ENCODE measurements around the gene COMMD9.
"Not testable (repeated sequence)": the region's sequence is repeated elsewhere in the genome, so short reads cannot be mapped to it uniquely, and the experiment has no call there.

COMMD9 gene

GRCh38 chr11:36289226-36289852 is at the start of gene COMMD9:
Gene COMMD9 (minus strand): TSS chr11:36289424. CDS start chr11:36289412, 12 bp downstream.
- H3K4me1 Mint-ChIP-seq (ENCODE audit: low read depth): peaks cover 43% of the 10 kb centered on the region
- peaks cover 6% of the 10 kb centered on the region for H3K36me3 Mint-ChIP-seq (ENCODE audit: low read depth)
- peaks cover 2% of the 10 kb centered on the region for H3K27me3 Mint-ChIP-seq
- no peaks in the 10 kb centered on the region for H3K9me3 Mint-ChIP-seq
- H3K4me3 Mint-ChIP-seq: peak within 1 kb of the TSS; percentile 93
- peak within 1 kb of the TSS; percentile 91 for H3K27ac Mint-ChIP-seq
- intact Hi-C loops (cut with micrococcal nuclease): loop anchor here (1.0 kb wide), 1 partner anchor 203 kb away; no protein-coding TSS in a partner anchor

- Mint-ChIP-seq H3K36me3 (ENCODE audit: low read depth) (no peaks in the 10 kb centered on the region), H3K9me3 (no peaks in the 10 kb centered on the region), H3K27me3 (peaks cover 5% of the 10 kb centered on the region), H3K27ac (no peak overlapping the region), H3K4me1 (ENCODE audit: low read depth) (peaks cover 5% of the 10 kb centered on the region), H3K4me3 (no peak overlapping the region)
- intact Hi-C loops (cut with micrococcal nuclease): no loop called here
Observed at GRCh38 chr11:36333897-36334296, 44.7 kb upstream of the COMMD9 start.

GRCh38 chr11:36333468-36333867 is 44.2 kb upstream of the COMMD9 start:
- intact Hi-C loops (cut with micrococcal nuclease): no loop called here
- no peak overlapping the region for H3K4me3 Mint-ChIP-seq
- peaks cover 5% of the 10 kb centered on the region for H3K27me3 Mint-ChIP-seq
- H3K27ac Mint-ChIP-seq: no peak overlapping the region
- peaks cover 5% of the 10 kb centered on the region for H3K4me1 Mint-ChIP-seq (ENCODE audit: low read depth)
- H3K9me3 Mint-ChIP-seq: no peaks in the 10 kb centered on the region
- no peaks in the 10 kb centered on the region for H3K36me3 Mint-ChIP-seq (ENCODE audit: low read depth)

GRCh38 chr11:36330411-36330810 is 41.2 kb upstream of the COMMD9 start:
- Mint-ChIP-seq H3K4me1 (ENCODE audit: low read depth) (peaks cover 5% of the 10 kb centered on the region), H3K27ac (no peak overlapping the region), H3K9me3 (no peaks in the 10 kb centered on the region), H3K27me3 (peaks cover 7% of the 10 kb centered on the region), H3K4me3 (no peak overlapping the region), H3K36me3 (ENCODE audit: low read depth) (no peaks in the 10 kb centered on the region)
- intact Hi-C loops (cut with micrococcal nuclease): no loop called here

- H3K4me3 Mint-ChIP-seq: no peak overlapping the region
- H3K27me3 Mint-ChIP-seq: peaks cover 12% of the 10 kb centered on the region
- no peak overlapping the region for H3K27ac Mint-ChIP-seq
- no peaks in the 10 kb centered on the region for H3K36me3 Mint-ChIP-seq (ENCODE audit: low read depth)
- intact Hi-C loops (cut with micrococcal nuclease): no loop called here
- no peaks in the 10 kb centered on the region for H3K9me3 Mint-ChIP-seq
- peaks cover 5% of the 10 kb centered on the region for H3K4me1 Mint-ChIP-seq (ENCODE audit: low read depth)
Observed at GRCh38 chr11:36328966-36329673, 39.9 kb upstream of the COMMD9 start.

- H3K4me3 Mint-ChIP-seq: no peak overlapping the region
- peaks cover 9% of the 10 kb centered on the region for H3K27me3 Mint-ChIP-seq
Observed at GRCh38 chr11:36326524-36327419, 37.5 kb upstream of the COMMD9 start.

GRCh38 chr11:36325403-36325802 is 36.2 kb upstream of the COMMD9 start:
- H3K36me3 Mint-ChIP-seq (ENCODE audit: low read depth); H3K27me3 Mint-ChIP-seq; H3K4me3 Mint-ChIP-seq; intact Hi-C loops (cut with micrococcal nuclease); H3K9me3 Mint-ChIP-seq; H3K27ac Mint-ChIP-seq; H3K4me1 Mint-ChIP-seq (ENCODE audit: low read depth): not testable (repeated sequence)

More at GRCh38 chr11:36326524-36327419, 37.5 kb upstream of the COMMD9 start:
- no peak overlapping the region for H3K27ac Mint-ChIP-seq
- intact Hi-C loops (cut with micrococcal nuclease): no loop called here
- H3K36me3 Mint-ChIP-seq (ENCODE audit: low read depth): no peaks in the 10 kb centered on the region
- no peaks in the 10 kb centered on the region for H3K4me1 Mint-ChIP-seq (ENCODE audit: low read depth)
- H3K9me3 Mint-ChIP-seq: no peaks in the 10 kb centered on the region

GRCh38 chr11:36324956-36325355 is 35.7 kb upstream of the COMMD9 start:
- H3K9me3 Mint-ChIP-seq; H3K36me3 Mint-ChIP-seq (ENCODE audit: low read depth); H3K4me3 Mint-ChIP-seq; intact Hi-C loops (cut with micrococcal nuclease); H3K4me1 Mint-ChIP-seq (ENCODE audit: low read depth); H3K27me3 Mint-ChIP-seq; H3K27ac Mint-ChIP-seq: not testable (repeated sequence)

- Mint-ChIP-seq H3K27ac (no peak overlapping the region), H3K27me3 (peaks cover 23% of the 10 kb centered on the region), H3K36me3 (ENCODE audit: low read depth) (no peaks in the 10 kb centered on the region), H3K4me1 (ENCODE audit: low read depth) (no peaks in the 10 kb centered on the region), H3K4me3 (no peak overlapping the region), H3K9me3 (no peaks in the 10 kb centered on the region)
- intact Hi-C loops (cut with micrococcal nuclease): no loop called here
Observed at GRCh38 chr11:36317992-36318391, 28.8 kb upstream of the COMMD9 start.

GRCh38 chr11:36316049-36316448 is 26.8 kb upstream of the COMMD9 start:
- no peak overlapping the region for H3K27ac Mint-ChIP-seq
- no peaks in the 10 kb centered on the region for H3K4me1 Mint-ChIP-seq (ENCODE audit: low read depth)

GRCh38 chr11:36314434-36314767 is 25.2 kb upstream of the COMMD9 start:
- intact Hi-C loops (cut with micrococcal nuclease): no loop called here
- Mint-ChIP-seq H3K4me3 (no peak overlapping the region), H3K27me3 (peaks cover 30% of the 10 kb centered on the region), H3K36me3 (ENCODE audit: low read depth) (no peaks in the 10 kb centered on the region), H3K9me3 (no peaks in the 10 kb centered on the region), H3K27ac (no peak overlapping the region), H3K4me1 (ENCODE audit: low read depth) (no peaks in the 10 kb centered on the region)

More at GRCh38 chr11:36316049-36316448, 26.8 kb upstream of the COMMD9 start:
- Mint-ChIP-seq H3K27me3 (peaks cover 31% of the 10 kb centered on the region), H3K9me3 (no peaks in the 10 kb centered on the region), H3K4me3 (no peak overlapping the region), H3K36me3 (ENCODE audit: low read depth) (no peaks in the 10 kb centered on the region)
- intact Hi-C loops (cut with micrococcal nuclease): no loop called here

- Mint-ChIP-seq H3K36me3 (ENCODE audit: low read depth) (no peaks in the 10 kb centered on the region), H3K27ac (no peak overlapping the region), H3K9me3 (no peaks in the 10 kb centered on the region), H3K27me3 (peaks cover 31% of the 10 kb centered on the region), H3K4me1 (ENCODE audit: low read depth) (no peaks in the 10 kb centered on the region), H3K4me3 (no peak overlapping the region)
- intact Hi-C loops (cut with micrococcal nuclease): no loop called here
Observed at GRCh38 chr11:36313750-36314433, 24.7 kb upstream of the COMMD9 start.

- Mint-ChIP-seq H3K36me3 (ENCODE audit: low read depth) (no peaks in the 10 kb centered on the region), H3K4me1 (ENCODE audit: low read depth) (no peaks in the 10 kb centered on the region), H3K9me3 (no peaks in the 10 kb centered on the region), H3K27me3 (peaks cover 32% of the 10 kb centered on the region), H3K27ac (no peak overlapping the region), H3K4me3 (no peak overlapping the region)
- intact Hi-C loops (cut with micrococcal nuclease): no loop called here
Observed at GRCh38 chr11:36312611-36313472, 23.6 kb upstream of the COMMD9 start.
